HG02763 (cell line): ENCODE measurements around the gene STPG3.
"Not testable (repeated sequence)": the region's sequence is repeated elsewhere in the genome, so short reads cannot be mapped to it uniquely, and the experiment has no call there.

Source experiments
- ATAC-seq: cut with Tn5 transposase; IDR thresholded peaks from one replicate; pipeline ENCODE4 v1.9.1; 2021; ENCODE audit warnings: mild to moderate bottlenecking, moderate library complexity; ENCODE audit not compliant: unreplicated experiment

The STPG3 gene

GRCh38 chr9:137232510-137232909 lies 18.6 kb upstream of the STPG3 start:
- no peak for ATAC-seq

GRCh38 chr9:137233143-137233980 lies 17.7 kb upstream of the STPG3 start:
- ATAC-seq: no peak

- ATAC-seq: no peak
These were observed 16.9 kb upstream of the STPG3 start for GRCh38 chr9:137234055-137234697.

GRCh38 chr9:137234758-137235423 lies 16.2 kb upstream of the STPG3 start:
- ATAC-seq: no peak

GRCh38 chr9:137235424-137236237 lies 15.5 kb upstream of the STPG3 start:
- ATAC-seq: no peak

GRCh38 chr9:137236238-137236935 lies 14.7 kb upstream of the STPG3 start:
- ATAC-seq: no peak

GRCh38 chr9:137236936-137237421 lies 14.1 kb upstream of the STPG3 start:
- ATAC-seq: no peak

- no peak for ATAC-seq
These were observed 13.0 kb upstream of the STPG3 start for GRCh38 chr9:137237759-137238726.

- ATAC-seq: not testable (repeated sequence)
These were observed 11.4 kb upstream of the STPG3 start for GRCh38 chr9:137239541-137240200.

GRCh38 chr9:137240318-137240840 lies 10.7 kb upstream of the STPG3 start:
- ATAC-seq: peak; percentile 21

GRCh38 chr9:137240841-137241489 lies 10.1 kb upstream of the STPG3 start, which contains the start of gene TUBB4B:
Gene TUBB4B (plus strand): TSS chr9:137241287. CDS start chr9:137241361, 74 bp downstream.
- peak; percentile 71 for ATAC-seq

- no peak for ATAC-seq
These were observed 9.4 kb upstream of the STPG3 start for GRCh38 chr9:137241490-137242268.

GRCh38 chr9:137242269-137243203 lies 8.6 kb upstream of the STPG3 start:
- no peak for ATAC-seq

- ATAC-seq: not testable (repeated sequence)
These were observed 7.8 kb upstream of the STPG3 start for GRCh38 chr9:137243266-137243625.

GRCh38 chr9:137243626-137244485 lies 7.2 kb upstream of the STPG3 start:
- ATAC-seq: no peak
